ENCODE data around the gene TAS2R42. TPM values are rescaled to one million over a fixed set of nuclear protein-coding genes. Genes with fewer than 3 reads are reported as not detected.

TAS2R42 gene
- total RNA-seq, 1 donor from 2014 or later = not detected

DNA sequence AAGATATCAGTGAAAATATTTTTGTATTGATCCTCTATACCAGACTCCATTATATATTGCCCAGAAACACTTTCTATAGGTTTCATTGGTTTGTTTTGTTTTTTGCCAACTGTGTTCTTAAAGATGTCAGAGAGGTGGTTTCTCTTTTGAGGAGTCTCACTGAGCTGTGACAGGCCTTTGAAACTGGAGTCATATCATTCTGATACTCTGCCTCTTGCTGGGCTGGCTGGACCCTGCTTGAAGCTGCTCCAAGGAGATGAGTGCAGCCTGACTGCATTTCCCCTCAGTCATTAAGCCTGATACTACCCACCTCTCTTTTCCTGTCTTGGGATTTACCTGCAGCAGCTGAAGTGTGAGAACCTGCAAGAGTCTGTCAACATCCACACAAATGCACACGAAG, 35.9 kb downstream of the TAS2R42 start:
- H3K36me3 ChIP-seq = no peaks in the 10 kb centered on the region

DNA sequence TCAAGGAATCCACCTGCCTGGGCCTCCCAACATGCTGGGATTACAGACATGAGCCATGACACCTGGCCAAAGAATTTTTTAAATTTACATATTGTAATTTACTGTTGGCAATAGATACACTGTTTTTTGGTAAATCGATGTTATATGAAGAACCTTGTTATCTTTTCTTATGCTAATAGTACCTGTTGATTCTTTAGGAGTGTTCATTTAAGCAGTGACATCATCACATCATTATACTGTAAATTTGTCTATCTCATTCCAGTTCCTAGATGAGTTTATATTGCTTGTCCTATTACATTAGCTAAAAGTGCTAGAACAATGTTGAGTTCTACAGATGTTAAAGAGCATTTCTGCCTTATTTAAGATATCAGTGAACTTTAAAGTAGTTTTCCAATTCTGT, 39.3 kb downstream of the TAS2R42 start:
- H3K27ac ChIP-seq = no peak overlapping the region
- no peak overlapping the region for H3K4me3 ChIP-seq
- TF ChIP-seq POLR2A (IDR thresholded peaks at IDR 0.05) = no peak
- TF ChIP-seq CTCF (IDR thresholded peaks at IDR 0.05) = no peak
- no peak for TF ChIP-seq POLR2AphosphoS5 (IDR thresholded peaks at IDR 0.05; ENCODE audit: insufficient read depth in 1 of 2, low read depth in 1 of 2)
- H3K27me3 ChIP-seq = no peaks in the 10 kb centered on the region
- peaks cover 7% of the 10 kb centered on the region for H3K9me3 ChIP-seq
- H3K4me1 ChIP-seq = no peaks in the 10 kb centered on the region
- no peak for DNase-seq (ENCODE audit: extremely low spot score in 2 of 2)
- H3K36me3 ChIP-seq = no peaks in the 10 kb centered on the region
- intact Hi-C loops (cut with DNase I) = no loop called here

More for the DNA sequence above, 35.9 kb downstream of the TAS2R42 start:
- TF ChIP-seq POLR2AphosphoS5 (IDR thresholded peaks at IDR 0.05; ENCODE audit: insufficient read depth in 1 of 2, low read depth in 1 of 2) (no peak), POLR2A (IDR thresholded peaks at IDR 0.05) (no peak), CTCF (IDR thresholded peaks at IDR 0.05) (no peak)
- Histone ChIP-seq H3K27me3 (no peaks in the 10 kb centered on the region), H3K9me3 (no peaks in the 10 kb centered on the region), H3K27ac (no peak overlapping the region), H3K4me1 (no peaks in the 10 kb centered on the region), H3K4me3 (no peak overlapping the region)
- DNase-seq (ENCODE audit: extremely low spot score in 2 of 2) = no peak
- intact Hi-C loops (cut with DNase I) = no loop called here

- peaks cover 7% of the 10 kb centered on the region for H3K9me3 ChIP-seq
- no peaks in the 10 kb centered on the region for H3K4me1 ChIP-seq
- H3K4me3 ChIP-seq = no peak overlapping the region
- no peak for DNase-seq (ENCODE audit: extremely low spot score in 2 of 2)
- H3K27me3 ChIP-seq = no peaks in the 10 kb centered on the region
- intact Hi-C loops (cut with DNase I) = no loop called here
- H3K36me3 ChIP-seq = no peaks in the 10 kb centered on the region
- no peak overlapping the region for H3K27ac ChIP-seq
- no peak for TF ChIP-seq POLR2A (IDR thresholded peaks at IDR 0.05)
- TF ChIP-seq POLR2AphosphoS5 (IDR thresholded peaks at IDR 0.05; ENCODE audit: insufficient read depth in 1 of 2, low read depth in 1 of 2) = no peak
- no peak for TF ChIP-seq CTCF (IDR thresholded peaks at IDR 0.05)
Observed at GRCh38 chr12:11144297-11144696, 42.4 kb downstream of the TAS2R42 start.

DNA sequence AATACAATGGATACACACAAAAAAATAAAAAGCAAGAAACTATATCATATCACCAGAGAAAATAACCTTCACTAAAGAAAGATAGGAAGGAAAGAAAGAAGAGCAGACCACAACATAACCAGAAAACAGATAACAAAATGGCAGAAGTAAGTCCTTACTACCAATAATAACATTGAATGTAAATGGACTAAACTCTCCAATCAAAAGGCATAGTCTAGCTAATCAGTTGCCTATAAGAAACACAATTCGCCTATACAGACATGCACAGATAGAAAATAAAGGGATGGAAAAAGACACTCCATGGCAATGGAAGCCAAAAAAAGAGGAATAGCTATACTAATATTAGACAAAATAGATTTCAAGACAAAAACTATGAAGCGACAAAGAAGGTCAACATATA, 43.4 kb downstream of the TAS2R42 start:
- TF ChIP-seq POLR2A (IDR thresholded peaks at IDR 0.05) (no peak), CTCF (IDR thresholded peaks at IDR 0.05) (no peak), POLR2AphosphoS5 (IDR thresholded peaks at IDR 0.05; ENCODE audit: insufficient read depth in 1 of 2, low read depth in 1 of 2) (no peak)
- Histone ChIP-seq H3K27me3 (no peaks in the 10 kb centered on the region), H3K27ac (no peak overlapping the region), H3K9me3 (peaks cover 7% of the 10 kb centered on the region), H3K4me1 (no peaks in the 10 kb centered on the region), H3K36me3 (no peaks in the 10 kb centered on the region), H3K4me3 (no peak overlapping the region)
- no peak for DNase-seq (ENCODE audit: extremely low spot score in 2 of 2)
- intact Hi-C loops (cut with DNase I) = no loop called here

DNA sequence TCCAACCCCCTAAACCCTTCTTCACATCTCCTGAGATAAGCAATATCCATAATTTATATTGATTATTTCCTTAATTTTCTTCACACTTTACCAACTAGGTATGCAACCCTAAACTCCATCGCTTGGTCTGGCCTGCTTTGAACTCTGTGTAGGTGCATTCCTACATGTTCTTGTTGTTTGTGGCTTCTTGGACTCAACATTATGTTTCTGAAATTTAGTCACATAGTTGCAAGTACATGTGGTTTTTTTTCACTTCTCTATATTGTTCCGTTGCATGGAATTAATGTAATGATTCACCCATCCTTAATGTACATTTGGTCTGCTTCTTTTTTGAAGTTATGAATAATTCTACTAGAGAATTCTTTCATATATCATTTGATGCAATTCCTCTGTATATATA, 50.7 kb downstream of the TAS2R42 start:
- no peak for DNase-seq (ENCODE audit: extremely low spot score in 2 of 2)
- Histone ChIP-seq H3K9me3 (no peaks in the 10 kb centered on the region), H3K4me1 (peaks cover 10% of the 10 kb centered on the region), H3K27ac (no peak overlapping the region), H3K27me3 (no peaks in the 10 kb centered on the region), H3K4me3 (no peak overlapping the region), H3K36me3 (no peaks in the 10 kb centered on the region)
- intact Hi-C loops (cut with DNase I) = no loop called here
- TF ChIP-seq POLR2A (IDR thresholded peaks at IDR 0.05) = no peak
- no peak for TF ChIP-seq POLR2AphosphoS5 (IDR thresholded peaks at IDR 0.05; ENCODE audit: insufficient read depth in 1 of 2, low read depth in 1 of 2)
- TF ChIP-seq CTCF (IDR thresholded peaks at IDR 0.05) = no peak

Other genes starting within 250 kb of the TAS2R42 start
- gene TAS2R14, start 247.7 kb downstream of the TAS2R42 start, total RNA-seq = 5.2 TPM
- 2.9 TPM for gene TAS2R50, start 200.0 kb downstream of the TAS2R42 start, total RNA-seq
- 4.7 TPM for gene TAS2R20, start 188.6 kb downstream of the TAS2R42 start, total RNA-seq
- gene TAS2R19, start 164.3 kb downstream of the TAS2R42 start, total RNA-seq = 6.4 TPM
- gene TAS2R31, start 155.5 kb downstream of the TAS2R42 start, total RNA-seq = 3.2 TPM
- 2.0 TPM for gene TAS2R46, start 124.6 kb downstream of the TAS2R42 start, total RNA-seq
- 7.1 TPM for gene TAS2R43, start 94.6 kb downstream of the TAS2R42 start, total RNA-seq
- 15.7 TPM for gene TAS2R30, start 52.3 kb downstream of the TAS2R42 start, total RNA-seq
- gene SMIM10L1, start 15.7 kb downstream of the TAS2R42 start, total RNA-seq = 5.4 TPM
- not detected for gene PRB3, start 82.8 kb upstream of the TAS2R42 start, total RNA-seq
- gene PRB4, start 123.5 kb upstream of the TAS2R42 start, total RNA-seq = not detected
- not detected for gene PRB2, start 208.6 kb upstream of the TAS2R42 start, total RNA-seq

All from vagina (tissue), 2 donors.